ENCODE results near the gene HTT.

- TF ChIP-seq POLR2A (IDR thresholded peaks at IDR 0.05; ENCODE audit: low read length) = no peak
- no peak for TF ChIP-seq GATA1 (IDR thresholded peaks at IDR 0.05; ENCODE audit: low read depth, low read length)
Observed at GRCh38 chr4:3148926-3149325, 74.4 kb downstream of the HTT start.
